HuH-7.5 (cell line): ENCODE data around the gene CDCA3.

Source experiments
- DNase-seq: peaks from one replicate; pipeline ENCODE4 v3.0.0; 2011; ENCODE audit warnings: low spot score

The CDCA3 gene

DNA sequence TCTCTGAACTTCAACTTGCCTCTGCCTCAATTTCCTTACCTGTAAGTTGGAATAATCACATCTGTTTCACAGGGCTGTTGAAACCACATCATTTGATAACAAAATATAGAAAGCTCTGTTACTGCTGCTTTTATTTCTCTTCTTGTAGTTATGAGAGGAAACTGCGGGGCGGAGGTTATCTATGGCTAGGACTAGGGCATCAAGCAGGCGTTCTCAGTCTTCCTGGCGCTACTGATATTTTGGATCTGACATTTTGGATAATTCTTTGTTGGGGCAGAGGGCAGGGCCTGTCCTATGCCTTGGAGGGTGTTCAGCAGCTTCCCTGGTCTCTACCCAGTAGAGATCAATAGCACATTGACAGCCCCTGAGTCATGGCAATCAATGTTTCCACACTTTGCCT is 19.0 kb downstream of the CDCA3 start:
- no peak for DNase-seq

DNA sequence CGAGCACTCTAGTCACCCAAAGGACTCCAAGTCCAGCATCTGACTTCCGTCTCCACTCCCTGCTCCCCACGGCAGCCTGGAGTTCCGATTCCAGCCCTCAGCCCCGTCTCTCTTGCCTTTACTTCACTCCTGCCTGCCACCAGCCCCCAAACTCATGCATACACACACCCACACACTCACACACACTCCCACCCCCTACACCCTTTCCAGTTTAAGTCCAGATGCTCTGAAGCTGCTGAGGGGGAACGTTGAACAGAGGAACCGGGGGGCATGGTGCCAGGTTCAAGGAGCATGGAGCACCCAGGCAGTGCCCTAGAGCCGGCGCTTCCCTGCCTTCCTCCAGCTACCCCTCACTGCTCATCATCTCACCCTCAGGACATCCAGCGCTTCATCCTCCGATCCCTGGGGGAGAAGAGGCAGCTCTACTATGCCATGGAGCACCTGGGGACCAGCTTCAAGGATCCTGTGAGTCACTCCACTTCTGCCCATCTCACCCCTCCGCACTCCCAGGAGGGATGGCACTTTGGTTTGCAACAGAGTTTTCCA is 19.6 kb downstream of the CDCA3 start:
- DNase-seq = no peak

DNA sequence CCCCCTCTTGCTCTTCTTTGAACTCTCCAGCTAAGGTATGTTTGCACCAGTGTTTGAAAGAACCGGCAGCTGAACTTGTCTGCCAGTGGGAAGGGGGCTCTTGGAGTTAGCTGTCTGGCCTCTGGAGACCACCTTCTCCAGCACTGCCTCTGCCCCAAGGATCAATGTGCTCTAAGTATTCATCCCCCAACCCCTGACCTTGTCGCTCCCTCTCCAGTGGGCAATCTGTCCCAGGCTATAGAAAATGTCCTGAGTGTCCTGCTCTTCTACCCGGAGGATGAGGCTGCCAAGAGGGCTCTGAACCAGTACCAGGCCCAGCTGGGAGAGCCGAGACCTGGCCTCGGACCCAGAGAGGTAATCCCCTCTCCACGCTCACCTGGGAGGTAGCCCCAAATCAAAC is 20.1 kb downstream of the CDCA3 start:
- no peak for DNase-seq

DNA sequence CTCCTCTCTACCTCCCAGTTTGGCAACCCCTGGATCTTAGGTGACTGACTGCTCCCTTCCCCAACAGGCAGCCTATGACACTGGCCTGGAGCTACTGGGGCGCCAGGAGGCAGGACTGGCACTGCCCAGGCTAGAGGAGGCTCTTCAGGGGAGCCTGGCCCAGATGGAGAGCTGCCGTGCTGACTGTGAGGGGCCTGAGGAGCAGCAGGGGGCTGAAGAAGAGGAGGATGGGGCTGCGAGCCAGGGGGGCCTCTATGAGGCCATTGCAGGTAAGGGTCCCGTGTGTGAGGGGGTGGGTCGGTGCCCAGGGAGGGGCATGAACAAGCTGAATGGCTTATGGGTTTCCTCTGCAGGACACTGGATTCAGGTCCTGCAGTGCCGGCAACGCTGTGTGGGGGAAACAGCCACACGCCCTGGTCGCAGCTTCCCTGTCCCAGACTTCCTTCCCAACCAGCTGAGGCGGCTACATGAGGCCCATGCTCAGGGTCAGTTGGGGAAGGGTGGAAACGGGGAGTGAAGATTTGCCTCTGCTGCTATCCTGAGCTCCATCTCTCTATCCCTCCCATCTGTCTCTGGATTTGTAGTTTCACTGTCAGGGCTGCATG is 20.7 kb downstream of the CDCA3 start:
- no peak for DNase-seq

DNA sequence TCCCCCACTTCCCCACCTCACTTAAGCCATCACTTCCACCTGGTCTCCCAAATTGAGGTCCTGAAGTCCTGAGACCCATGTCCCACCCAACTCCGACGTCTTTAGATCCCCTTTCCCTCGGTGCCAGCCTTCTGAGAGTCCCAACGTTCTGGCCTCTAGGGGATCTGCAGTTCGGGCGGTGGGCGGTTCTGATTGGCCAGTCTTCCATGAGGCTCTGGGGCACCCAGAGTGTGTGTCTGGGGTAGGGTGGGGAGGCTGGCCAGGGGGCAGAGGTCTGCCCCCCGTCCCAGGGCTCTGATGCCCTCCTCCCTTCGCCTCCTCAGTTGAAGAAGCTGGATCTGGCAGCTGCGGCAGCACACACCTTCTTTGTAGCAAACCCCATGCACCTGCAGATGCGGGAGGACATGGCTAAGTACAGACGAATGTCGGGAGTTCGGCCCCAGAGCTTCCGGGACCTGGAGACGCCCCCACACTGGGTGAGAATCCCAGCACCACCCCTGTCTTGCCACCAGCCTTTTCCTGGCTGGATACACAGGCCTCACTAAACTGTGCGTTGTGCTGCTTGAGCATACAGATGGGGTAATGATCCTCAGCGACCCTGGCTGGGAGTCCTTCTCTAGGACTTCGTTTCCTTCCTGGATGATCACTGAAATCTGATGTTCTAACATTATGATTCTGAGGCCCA is 21.4 kb downstream of the CDCA3 start:
- peak; percentile 86 for DNase-seq

DNA sequence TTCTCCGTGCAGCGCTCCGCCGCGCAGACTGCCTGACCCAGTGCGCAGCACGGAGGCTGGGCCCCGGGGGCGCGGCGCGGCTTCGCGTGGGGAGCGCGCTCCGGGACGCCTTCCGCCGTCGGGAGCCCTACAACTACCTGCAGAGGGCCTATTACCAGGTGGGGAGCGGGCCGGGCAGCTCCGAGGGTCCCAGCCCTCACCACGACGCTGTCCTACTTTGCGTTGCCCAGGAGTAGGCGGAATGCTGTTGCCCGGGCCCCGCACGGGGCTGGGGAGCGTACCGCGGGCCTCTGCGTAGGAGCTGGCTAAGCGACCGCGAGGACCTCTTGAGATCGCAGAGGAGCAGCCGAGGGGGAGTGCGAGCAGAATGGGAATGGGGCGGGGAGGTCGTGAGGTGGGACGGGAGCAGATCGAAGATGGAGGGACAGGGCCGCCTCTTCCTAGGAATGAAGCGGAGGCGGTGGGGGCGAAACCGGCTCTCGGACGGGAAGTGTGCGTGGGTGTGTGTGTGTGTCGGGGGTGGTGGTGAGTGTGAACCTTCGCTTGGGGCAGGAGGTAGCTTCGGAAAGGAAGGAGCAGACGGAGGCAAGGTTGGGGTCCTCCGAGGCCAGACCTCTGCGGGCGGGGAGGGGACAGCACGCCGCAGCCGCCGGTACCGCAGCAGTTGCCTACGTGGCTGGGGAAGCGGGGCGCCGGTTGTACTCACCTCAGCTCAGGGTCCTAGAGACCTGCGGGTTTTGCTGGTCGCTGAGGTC is 22.1 kb downstream of the CDCA3 start:
- peak; percentile 74 for DNase-seq

DNA sequence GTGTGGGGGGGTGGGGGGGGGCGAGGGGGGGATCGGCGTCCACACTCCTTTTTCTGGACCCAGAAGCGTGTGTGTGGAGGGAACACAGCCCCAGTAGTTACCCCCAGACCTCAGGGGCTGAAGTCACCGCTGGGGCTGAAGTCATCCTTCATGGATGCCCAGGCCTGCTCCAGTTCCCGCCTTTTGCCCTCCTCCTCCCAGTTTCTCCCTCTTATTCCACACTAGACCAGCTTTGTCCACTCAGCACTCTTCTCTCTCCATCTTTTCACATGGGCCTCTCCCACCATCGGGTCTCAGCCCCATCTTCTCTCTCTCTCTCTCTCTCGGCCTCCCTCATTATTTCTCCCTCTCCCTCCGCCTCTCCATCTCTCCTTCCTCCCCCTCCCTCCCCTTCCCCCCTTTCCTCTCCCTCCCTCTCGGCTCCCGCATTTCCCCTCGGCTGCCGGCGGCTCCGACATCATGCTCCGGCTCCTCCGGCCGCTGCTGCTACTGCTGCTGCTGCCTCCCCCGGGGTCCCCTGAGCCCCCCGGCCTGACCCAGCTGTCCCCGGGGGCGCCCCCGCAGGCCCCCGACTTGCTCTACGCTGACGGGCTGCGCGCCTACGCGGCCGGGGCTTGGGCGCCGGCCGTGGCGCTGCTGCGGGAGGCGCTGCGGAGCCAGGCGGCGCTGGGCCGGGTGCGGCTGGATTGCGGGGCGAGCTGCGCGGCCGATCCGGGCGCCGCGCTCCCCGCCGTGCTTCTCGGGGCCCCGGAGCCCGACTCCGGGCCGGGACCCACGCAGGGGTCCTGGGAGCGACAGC is 22.9 kb downstream of the CDCA3 start, which contains the start of gene P3H3:
Gene P3H3 (plus strand): TSS at position 426 of the 799 bp plus-strand sequence. CDS start 34 bp downstream, at position 460.
- DNase-seq = peak; percentile 73

DNA sequence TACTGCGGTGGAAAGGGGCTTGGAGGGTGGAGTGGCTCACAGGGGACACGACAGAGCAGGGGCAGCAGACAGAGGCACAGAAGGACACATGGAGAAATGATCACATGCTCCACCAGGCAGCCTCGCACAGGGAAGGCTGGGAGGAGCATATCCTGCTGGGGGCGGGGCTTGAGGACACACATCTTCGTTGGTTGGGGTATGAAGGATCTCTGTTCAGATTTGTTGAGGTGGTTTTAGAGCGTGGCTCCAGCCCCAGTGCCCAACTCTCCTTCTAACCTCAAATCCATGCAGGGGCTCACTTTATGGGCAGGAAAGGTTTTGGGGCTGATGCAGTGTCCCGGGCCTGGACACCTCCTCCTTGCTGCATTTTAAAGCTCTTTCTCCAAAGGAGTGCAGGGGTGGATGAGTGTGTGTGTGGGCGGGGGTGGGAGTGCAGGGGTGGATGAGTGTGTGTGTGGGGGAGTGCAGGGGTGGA is 23.6 kb downstream of the CDCA3 start:
- peak; percentile 95 for DNase-seq

DNA sequence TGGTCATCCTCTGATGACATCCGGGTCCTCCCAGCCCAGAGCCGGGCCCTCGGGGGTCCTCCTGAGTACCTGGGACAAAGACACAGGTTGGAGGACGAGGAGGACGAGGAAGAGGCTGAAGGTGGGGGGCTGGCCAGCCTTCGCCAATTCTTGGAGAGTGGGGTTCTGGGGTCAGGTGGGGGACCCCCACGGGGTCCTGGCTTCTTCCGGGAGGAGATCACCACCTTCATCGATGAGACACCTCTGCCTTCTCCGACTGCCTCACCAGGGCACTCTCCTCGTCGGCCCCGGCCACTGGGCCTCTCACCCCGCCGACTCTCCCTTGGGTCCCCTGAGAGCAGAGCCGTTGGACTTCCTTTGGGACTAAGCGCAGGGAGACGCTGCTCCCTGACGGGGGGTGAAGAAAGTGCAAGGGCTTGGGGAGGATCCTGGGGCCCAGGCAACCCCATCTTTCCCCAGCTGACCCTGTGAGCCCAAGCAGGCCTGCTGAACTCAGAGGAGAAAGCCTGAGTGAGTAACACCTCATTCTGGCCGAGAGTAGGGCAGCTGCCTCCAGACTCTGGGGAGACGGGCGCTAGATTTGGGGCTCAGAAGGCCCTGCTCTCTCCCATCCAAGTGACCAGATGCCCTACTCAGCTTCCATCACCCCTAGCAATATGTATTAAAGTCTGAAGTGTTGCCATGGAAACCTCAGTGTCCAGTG is 24.2 kb downstream of the CDCA3 start:
- DNase-seq = no peak

DNA sequence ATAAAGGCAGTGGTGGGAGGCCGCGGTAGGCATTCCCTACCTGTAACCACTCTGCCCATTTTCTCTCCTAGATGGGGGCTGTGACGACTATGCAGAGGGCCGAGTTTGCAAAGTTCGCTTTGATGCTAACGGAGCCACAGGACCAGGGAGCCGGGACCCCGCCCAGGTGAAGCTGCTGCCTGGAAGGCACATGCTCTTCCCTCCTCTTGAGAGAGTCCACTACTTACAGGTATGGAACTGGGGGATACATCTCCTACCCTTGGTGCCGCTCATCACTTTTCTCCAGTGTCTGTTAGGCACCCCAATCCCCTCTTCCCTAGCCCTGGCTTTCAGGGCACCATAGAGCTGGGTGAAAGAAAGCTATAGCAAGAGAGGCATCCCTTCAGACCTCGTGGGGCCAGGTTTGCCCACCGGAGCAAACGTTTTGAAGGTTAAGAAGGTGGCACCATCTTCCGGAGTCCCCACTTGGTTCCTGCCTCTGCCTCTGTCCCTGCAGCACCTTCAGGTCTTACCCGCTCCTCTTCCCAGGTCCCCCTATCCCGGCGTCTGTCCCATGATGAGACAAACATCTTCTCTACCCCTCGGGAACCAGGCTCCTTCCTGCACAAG is 24.9 kb downstream of the CDCA3 start:
- DNase-seq = no peak

DNA sequence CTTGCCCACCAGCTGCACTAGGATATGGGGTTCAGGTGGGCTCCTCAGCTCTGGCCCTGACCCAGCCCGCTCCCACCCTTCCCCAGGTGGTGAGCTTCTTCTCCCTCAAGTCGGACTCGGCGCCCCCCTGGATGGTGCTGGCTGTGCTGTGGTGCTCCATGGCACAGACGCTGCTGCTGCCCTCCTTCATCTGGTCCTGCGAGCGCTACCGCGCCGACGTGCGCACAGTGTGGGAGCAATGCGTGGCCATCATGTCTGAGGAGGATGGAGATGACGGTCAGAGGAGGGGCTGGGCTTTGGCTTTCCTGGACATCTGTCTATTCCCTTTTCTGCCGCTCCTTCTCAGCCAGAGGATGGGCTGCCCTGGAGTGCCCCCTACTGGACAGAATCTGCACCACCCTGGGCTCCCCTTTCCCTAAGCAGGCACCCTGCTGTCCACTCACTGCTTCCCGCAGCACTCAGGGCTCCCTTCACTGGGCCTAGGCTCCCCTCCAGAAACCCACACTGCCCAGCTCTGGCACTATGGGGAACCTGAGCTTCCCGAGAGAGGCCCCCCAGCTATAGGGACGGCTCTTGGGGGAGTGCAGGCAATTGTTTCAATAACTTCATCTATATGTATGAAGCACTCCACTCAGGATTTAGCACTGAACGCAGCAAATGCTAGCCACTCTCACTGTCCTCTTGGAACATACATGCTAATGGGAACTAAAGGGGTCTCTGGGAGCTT is 25.5 kb downstream of the CDCA3 start:
- peak; percentile 98 for DNase-seq

DNA sequence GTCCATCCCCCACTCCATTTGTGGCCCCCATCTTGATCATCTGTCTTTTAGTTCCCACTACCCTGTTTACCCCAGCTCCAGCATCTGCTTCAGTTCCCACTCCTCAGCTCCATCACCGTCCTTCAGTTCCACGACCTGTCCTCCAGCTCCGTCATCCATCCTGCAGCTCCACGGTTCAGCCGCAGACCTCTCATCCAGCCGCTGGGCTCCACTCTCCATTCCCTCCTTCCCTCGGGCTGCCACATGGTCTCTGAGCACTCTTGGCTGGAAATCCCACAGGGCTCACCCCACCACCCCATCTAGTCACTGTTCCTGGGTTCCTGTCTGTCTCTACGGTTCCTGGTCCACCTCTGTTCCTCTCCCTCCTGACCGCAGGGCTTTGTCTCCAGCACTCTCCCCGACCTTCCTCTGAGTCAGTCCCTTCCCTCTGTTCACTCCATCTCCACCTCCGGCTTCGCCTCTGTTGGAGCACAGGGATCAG is 26.1 kb downstream of the CDCA3 start:
- DNase-seq = no peak

DNA sequence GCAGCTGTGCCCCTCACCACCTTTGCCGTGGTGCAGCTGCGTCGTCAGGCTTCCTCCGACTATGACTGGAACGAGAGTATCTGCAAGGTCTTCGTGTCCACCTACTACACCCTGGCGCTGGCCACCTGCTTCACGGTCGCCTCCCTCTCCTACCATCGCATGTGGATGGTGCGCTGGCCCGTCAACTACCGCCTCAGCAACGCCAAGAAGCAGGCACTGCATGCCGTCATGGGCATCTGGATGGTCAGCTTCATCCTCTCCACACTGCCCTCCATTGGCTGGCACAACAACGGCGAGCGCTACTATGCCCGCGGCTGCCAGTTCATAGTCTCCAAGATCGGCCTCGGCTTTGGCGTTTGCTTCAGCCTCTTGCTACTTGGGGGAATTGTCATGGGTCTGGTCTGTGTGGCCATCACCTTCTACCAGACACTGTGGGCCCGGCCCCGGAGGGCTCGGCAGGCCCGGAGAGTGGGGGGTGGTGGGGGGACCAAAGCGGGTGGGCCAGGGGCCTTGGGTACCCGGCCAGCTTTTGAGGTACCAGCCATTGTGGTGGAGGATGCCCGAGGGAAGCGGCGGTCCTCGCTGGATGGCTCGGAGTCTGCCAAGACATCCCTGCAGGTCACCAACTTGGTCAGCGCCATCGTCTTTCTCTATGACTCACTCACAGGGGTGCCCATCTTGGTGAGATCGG is 26.9 kb downstream of the CDCA3 start:
- no peak for DNase-seq

DNA sequence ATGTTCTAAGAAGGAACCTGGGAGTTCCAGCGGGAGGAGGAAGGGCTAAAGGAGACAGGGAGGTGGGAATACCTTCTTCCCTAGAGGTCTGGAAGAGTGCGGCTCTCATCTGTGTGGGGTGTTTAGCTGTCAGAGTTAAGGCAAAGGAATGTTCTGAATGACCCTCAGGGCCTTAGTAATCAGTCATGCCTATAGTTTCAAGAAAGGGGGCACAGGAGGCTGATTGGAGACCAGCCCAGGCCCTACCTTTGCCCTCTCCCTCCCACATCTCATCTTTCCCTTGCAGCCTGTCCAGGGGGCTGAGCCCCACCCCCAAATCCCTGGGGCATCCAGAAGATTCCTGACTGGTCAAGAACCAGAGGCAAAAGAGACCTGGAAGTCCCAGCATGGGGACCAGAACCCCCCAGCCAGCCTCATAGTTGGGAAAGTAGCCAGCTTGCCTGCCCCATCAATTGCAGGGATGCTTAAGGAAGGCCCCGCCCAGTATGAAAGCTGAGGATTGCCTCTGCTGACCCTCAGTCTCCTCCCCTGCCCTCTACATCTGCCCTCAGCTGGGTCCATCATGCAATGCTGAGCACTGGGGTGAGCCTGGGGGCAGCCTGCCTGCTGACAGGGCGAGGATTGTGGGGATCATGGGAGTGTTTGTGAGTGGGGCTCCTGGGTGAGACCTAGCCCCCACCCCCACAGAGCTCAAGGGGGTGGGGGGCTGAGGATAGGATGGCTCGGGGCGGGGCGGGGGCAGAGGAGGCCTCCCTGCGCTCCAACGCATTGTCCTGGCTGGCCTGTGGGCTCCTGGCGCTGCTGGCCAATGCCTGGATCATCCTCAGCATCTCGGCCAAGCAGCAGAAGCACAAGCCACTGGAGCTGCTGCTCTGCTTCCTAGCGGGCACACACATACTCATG is 27.7 kb downstream of the CDCA3 start:
- no peak for DNase-seq

DNA sequence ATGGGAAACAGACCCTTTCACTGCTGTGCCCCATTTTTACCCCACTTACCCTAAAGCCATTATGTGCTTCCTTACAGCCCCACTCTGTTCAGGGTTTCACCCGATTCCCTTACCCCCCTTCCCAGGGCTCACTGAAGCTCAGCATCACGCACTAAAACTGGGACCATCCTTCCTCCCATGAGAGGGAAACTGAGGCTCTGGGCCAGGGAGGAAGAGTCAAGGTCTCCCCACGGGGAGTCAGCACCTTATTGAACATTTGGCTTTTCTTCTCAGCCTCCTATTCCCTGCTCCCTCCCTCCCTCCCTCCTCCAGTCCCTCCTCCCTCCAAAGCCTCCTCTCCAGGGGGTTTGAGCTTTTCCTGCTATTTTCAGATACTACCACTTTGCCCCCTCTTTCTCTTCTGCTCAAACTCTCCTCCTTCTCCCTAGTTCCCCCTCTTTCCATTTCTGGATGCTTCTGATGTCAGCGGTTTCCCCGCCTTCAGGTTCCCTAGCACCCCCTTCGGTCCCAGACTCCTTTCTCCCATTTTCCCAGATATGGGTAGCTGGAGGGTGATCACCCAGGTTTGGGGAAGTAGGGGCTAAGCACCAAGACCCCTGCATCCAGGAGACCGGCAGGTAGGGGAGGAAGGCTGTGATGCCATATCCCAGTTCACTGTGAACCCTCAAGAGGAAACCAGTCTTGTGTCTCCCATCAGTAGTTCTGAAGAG is 28.5 kb downstream of the CDCA3 start:
- no peak for DNase-seq

DNA sequence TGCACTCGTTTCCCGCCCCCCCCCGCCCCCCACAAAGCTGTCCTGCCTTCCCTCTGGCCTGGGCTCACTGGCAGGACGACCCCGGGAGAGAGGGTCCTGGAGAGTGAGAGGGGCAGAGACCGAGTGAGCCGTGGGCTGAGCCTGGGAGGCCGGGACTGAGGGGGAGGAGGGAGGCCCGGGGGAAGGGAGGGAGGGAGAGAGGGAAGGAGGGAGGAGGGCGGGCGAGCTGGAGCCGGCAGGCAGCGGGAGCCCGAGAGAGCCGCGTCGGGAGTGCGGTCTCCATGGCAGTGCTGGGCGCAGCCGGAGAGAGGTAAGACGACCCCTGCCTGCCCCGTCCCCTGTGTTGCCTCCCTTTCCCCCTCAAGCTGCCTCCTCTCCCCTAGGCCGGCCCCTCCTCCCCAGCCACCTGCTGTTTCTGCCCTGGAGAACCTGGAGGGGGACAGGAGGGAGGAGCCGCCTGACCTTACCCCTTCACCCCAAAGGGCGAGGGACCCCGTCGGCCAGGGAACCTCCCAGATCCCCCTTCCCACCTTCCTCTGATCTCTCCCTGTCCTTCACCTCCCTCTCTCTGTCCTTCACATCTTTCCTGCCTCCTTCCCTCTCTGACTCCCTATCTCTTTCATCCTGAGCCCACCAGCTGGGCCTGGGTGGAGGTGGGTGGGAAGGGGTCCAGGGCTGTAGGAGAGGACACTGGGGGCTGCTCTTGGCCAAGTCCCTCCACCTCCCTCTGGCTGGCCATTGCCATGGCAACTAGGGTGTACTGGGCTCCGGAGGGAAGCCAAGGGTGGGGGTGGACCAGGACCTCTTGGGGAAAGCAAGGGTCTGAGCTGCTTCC is 29.3 kb downstream of the CDCA3 start, which contains the start of gene GPR162:
Gene GPR162 (plus strand): TSS at position 231 of the 835 bp plus-strand sequence. CDS start 2,078 bp downstream, outside the sequence.
- peak; percentile 78 for DNase-seq

DNA sequence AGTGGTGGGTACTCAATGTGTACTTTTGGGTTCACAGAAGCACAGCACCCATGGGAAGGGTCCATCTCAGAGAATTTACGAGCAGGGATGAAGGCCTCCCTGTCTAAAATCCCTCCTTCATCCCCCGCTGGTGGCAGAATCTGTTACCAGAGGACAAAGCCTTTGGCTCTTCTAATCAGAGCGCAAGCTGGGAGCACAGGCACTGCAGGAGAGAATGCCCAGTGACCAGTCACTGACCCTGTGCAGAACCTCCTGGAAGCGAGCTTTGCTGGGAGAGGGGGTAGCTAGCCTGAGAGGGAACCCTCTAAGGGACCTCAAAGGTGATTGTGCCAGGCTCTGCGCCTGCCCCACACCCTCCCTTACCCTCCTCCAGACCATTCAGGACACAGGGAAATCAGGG is 30.9 kb downstream of the CDCA3 start:
- DNase-seq = no peak
